MM.1S (cell line): ENCODE data around the gene CTSK.

Experiments used
- EZH2 ChIP-seq: fragments of 300-600 bp; sonication (generic); optimal IDR thresholded peaks from 2 replicates; pipeline ENCODE3; 2017; ENCODE audit warnings: low read depth, mild to moderate bottlenecking, antibody characterized with exemption, low read length, mixed read lengths
- TF ChIP-seq, protein P1 (sequence below): fragments of 300-600 bp; sonication (generic); IDR thresholded peaks from 2 replicates; pipeline ENCODE4 v1.5.1; 2016; ENCODE audit warnings: antibody characterized with exemption, low read length, mixed read lengths

DNA sequence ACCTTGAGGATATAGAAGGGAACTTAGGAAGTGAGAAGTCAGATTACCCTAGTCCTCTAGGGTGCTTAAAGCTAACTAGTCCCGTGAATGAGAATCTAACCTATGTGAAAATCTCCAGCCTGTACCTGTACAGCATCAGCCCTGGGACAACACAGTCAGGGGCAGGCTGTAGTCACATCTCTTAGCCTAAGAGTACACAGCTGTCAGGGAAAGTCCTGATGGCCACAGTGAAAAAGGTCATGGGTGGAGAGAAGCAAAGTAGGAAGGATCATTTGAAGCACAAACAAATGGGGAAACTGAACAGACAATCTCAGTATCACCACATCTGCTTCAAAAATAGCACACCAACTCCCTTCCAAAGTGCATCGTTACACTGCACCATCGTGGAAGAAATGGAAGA lies 11.7 kb downstream of the CTSK start:
- TF ChIP-seq, protein P1, sequence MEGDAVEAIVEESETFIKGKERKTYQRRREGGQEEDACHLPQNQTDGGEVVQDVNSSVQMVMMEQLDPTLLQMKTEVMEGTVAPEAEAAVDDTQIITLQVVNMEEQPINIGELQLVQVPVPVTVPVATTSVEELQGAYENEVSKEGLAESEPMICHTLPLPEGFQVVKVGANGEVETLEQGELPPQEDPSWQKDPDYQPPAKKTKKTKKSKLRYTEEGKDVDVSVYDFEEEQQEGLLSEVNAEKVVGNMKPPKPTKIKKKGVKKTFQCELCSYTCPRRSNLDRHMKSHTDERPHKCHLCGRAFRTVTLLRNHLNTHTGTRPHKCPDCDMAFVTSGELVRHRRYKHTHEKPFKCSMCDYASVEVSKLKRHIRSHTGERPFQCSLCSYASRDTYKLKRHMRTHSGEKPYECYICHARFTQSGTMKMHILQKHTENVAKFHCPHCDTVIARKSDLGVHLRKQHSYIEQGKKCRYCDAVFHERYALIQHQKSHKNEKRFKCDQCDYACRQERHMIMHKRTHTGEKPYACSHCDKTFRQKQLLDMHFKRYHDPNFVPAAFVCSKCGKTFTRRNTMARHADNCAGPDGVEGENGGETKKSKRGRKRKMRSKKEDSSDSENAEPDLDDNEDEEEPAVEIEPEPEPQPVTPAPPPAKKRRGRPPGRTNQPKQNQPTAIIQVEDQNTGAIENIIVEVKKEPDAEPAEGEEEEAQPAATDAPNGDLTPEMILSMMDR: no peak
- TF ChIP-seq EZH2: no peak
